ENCODE data around the gene KRT79.

The KRT79 gene

GRCh38 chr12:52792185-52793029, 41.7 kb downstream of the KRT79 start:
- Histone ChIP-seq H3K36me3 (ENCODE audit: control insufficient read depth, insufficient read depth, low read length) (no peaks in the 10 kb centered on the region), H3K27ac (ENCODE audit: low read depth, low read length) (no peak overlapping the region), H3K4me1 (ENCODE audit: control insufficient read depth, insufficient read depth, low read length) (no peaks in the 10 kb centered on the region), H3K4me3 (ENCODE audit: low read length) (no peak overlapping the region), H3K27me3 (ENCODE audit: control insufficient read depth, insufficient read depth, low read length) (peaks cover 3% of the 10 kb centered on the region), H3K9ac (ENCODE audit: low read length) (no peak overlapping the region)

- Histone ChIP-seq H3K4me1 (ENCODE audit: control insufficient read depth, insufficient read depth, low read length) (no peaks in the 10 kb centered on the region), H3K4me3 (ENCODE audit: low read length) (no peak overlapping the region), H3K27ac (ENCODE audit: low read depth, low read length) (no peak overlapping the region), H3K9ac (ENCODE audit: low read length) (no peak overlapping the region), H3K36me3 (ENCODE audit: control insufficient read depth, insufficient read depth, low read length) (no peaks in the 10 kb centered on the region), H3K27me3 (ENCODE audit: control insufficient read depth, insufficient read depth, low read length) (peaks cover 3% of the 10 kb centered on the region)
Observed at GRCh38 chr12:52791271-52792184, 42.6 kb downstream of the KRT79 start.

- Histone ChIP-seq H3K27ac (ENCODE audit: low read depth, low read length) (no peak overlapping the region), H3K9ac (ENCODE audit: low read length) (no peak overlapping the region), H3K27me3 (ENCODE audit: control insufficient read depth, insufficient read depth, low read length) (peaks cover 3% of the 10 kb centered on the region), H3K4me3 (ENCODE audit: low read length) (no peak overlapping the region), H3K4me1 (ENCODE audit: control insufficient read depth, insufficient read depth, low read length) (no peaks in the 10 kb centered on the region), H3K36me3 (ENCODE audit: control insufficient read depth, insufficient read depth, low read length) (no peaks in the 10 kb centered on the region)
Observed at GRCh38 chr12:52790427-52791270, 43.5 kb downstream of the KRT79 start.

DNA sequence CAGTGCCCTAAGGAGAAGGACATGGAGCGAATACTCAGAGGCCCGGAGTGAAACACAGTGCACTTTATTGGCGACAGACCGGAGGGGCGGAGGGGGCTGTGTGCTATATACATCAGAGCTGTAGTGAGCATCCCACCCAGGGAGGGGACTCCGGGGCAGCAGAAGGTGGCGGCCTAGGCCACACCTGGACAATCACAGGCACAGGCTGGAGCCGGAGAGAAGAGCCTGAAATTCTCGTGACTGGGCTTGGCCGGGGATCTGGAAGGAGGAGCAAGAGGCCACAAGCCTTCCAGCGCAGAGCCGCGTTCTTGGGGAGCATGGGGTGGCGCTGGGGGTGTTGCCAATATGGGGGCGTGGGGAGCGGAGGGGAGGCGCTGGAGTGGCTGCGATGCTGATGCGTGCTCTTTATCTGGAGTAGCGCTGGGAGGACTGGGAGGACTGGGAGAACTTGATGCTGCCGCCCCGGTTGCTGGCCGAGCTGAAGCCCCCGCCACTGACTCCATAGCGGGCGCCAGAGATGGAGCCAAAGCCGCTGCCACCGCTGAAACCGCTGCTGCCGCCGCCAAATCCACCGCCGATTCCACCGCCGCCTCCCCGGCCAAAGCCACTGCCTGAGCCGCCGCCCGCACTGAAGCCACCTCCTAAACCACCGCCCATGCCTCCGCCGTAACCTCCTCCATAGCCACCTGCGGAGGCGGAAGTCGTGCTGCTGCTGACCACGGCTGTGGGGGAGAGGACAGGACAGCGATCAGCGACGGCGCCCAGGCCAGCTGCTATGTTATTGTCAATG, 44.3 kb downstream of the KRT79 start:
- Histone ChIP-seq H3K4me1 (ENCODE audit: control insufficient read depth, insufficient read depth, low read length) (no peaks in the 10 kb centered on the region), H3K4me3 (ENCODE audit: low read length) (no peak overlapping the region), H3K9ac (ENCODE audit: low read length) (no peak overlapping the region), H3K36me3 (ENCODE audit: control insufficient read depth, insufficient read depth, low read length) (no peaks in the 10 kb centered on the region), H3K27ac (ENCODE audit: low read depth, low read length) (no peak overlapping the region), H3K27me3 (ENCODE audit: control insufficient read depth, insufficient read depth, low read length) (peaks cover 3% of the 10 kb centered on the region)

DNA sequence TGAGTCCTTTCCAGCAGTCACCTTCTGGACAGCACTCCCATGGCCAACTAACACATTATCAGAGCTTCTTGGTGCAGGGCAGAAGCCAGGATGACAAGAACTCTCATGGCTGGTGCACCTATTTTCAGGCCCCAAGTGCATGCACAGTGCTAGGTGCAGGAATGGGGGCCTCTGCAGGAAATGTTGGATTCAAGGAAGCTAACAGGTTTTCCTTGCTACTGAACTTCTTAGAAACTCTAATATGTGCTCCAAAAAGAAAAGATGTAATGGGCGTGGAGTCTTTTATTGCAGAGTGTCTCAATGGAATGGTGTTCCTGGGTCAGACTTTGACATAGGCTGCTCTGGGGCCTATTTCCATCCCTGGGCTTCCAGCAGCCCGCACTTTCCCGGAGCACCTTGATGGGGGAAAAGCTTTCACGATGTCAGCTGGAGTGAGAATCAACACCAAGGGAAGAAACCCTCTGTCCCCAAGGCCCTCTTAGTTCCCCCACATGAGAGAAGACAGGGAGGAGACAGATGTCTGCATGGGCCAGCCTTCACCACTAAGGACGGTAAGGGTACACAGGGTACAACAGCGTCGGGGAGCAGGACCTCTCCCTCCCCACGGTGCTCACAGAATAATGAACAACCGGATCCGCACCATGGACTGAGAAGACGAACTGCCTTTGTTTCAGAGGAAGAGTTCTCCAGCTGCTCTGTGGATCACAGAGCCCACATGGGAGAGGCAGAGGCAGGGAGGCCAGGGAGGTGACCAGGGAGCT, 45.1 kb downstream of the KRT79 start:
- Histone ChIP-seq H3K36me3 (ENCODE audit: control insufficient read depth, insufficient read depth, low read length) (no peaks in the 10 kb centered on the region), H3K27me3 (ENCODE audit: control insufficient read depth, insufficient read depth, low read length) (peaks cover 3% of the 10 kb centered on the region), H3K4me1 (ENCODE audit: control insufficient read depth, insufficient read depth, low read length) (no peaks in the 10 kb centered on the region), H3K4me3 (ENCODE audit: low read length) (no peak overlapping the region), H3K9ac (ENCODE audit: low read length) (no peak overlapping the region), H3K27ac (ENCODE audit: low read depth, low read length) (no peak overlapping the region)

DNA sequence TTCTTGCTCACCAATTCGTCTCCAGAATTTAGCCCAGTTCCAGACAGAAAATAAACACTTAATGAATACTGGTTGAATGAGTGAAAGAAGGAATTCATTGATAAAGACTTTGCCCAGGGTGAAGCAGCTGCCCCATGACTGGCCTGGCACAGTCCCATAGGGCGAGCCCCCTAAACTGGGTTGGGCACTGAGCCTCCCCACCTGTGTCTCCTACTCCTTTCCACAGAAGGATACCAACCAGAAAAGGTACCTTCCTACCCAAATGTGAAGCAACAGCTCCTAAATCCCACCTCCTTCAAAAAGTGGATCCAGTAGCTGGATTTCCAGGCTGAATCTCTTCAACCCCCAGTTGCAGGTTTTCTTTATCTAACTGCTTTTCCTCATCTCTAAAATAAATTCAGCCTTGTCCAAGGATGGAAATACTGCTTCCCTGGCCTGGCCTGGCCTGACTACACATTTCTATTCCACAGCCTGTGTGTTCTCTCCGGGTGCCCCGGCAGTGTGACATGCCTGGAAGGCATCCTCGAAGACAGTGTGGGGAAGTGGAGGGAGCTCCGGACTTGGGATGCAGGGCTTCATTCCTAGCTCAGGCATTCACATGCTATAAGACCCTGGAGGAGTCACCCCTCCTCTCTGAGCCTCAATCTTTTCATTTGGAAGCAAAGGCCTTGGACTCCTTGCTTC, 45.8 kb downstream of the KRT79 start:
- Histone ChIP-seq H3K36me3 (ENCODE audit: control insufficient read depth, insufficient read depth, low read length) (no peaks in the 10 kb centered on the region), H3K4me3 (ENCODE audit: low read length) (no peak overlapping the region), H3K9ac (ENCODE audit: low read length) (no peak overlapping the region), H3K4me1 (ENCODE audit: control insufficient read depth, insufficient read depth, low read length) (no peaks in the 10 kb centered on the region), H3K27ac (ENCODE audit: low read depth, low read length) (no peak overlapping the region), H3K27me3 (ENCODE audit: control insufficient read depth, insufficient read depth, low read length) (peaks cover 3% of the 10 kb centered on the region)

DNA sequence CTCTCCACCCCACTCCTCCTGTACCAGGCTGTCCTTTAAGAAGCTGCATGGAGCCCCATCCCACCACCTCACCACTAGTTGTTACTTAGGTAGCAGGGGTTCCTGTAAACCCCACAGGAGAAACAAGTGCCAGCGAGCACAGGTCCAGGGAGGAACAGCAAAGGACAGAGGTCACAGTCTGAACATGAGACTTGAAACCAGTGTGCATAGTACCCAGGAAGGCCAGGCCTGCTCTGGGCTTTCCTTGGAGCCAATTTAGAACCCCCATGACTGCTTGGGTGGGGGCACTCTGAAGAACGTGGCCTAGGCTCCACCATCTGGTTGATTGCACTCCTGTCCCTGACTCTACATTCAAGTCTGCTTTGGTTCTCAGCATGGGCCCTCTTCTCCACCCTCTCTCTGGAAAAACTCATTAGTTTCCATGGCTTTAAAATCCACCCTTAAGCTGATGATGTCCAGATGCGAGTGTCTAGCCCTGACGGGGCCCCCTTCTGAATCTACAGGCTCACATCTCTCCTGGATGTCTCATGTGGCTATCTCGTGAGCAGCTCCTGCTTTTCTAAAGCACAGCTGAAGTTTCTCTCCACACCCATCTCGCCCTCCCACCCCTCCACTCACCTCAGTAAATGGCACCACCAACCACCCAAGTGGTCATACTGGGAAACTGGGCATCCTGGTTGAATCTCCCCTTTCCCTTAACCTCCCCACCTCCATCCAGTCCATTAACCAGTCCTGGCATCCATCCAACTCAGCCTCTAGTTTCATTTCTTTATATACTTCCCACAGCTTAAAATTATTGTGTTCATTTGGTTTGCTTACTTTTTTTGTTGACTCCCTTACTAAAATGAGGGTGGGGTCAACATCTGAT, 46.6 kb downstream of the KRT79 start:
- H3K36me3 ChIP-seq (ENCODE audit: control insufficient read depth, insufficient read depth, low read length), result no peaks in the 10 kb centered on the region
- H3K27me3 ChIP-seq (ENCODE audit: control insufficient read depth, insufficient read depth, low read length), result peaks cover 3% of the 10 kb centered on the region
- H3K27ac ChIP-seq (ENCODE audit: low read depth, low read length), result no peak overlapping the region
- H3K9ac ChIP-seq (ENCODE audit: low read length), result no peak overlapping the region
- no peaks in the 10 kb centered on the region for H3K4me1 ChIP-seq (ENCODE audit: control insufficient read depth, insufficient read depth, low read length)
- H3K4me3 ChIP-seq (ENCODE audit: low read length), result no peak overlapping the region

GRCh38 chr12:52784909-52785308, 49.2 kb downstream of the KRT79 start:
- no peak overlapping the region for H3K27ac ChIP-seq (ENCODE audit: low read depth, low read length)
- H3K4me3 ChIP-seq (ENCODE audit: low read length), result no peak overlapping the region
- H3K4me1 ChIP-seq (ENCODE audit: control insufficient read depth, insufficient read depth, low read length), result no peaks in the 10 kb centered on the region
- H3K27me3 ChIP-seq (ENCODE audit: control insufficient read depth, insufficient read depth, low read length), result peaks cover 3% of the 10 kb centered on the region
- H3K36me3 ChIP-seq (ENCODE audit: control insufficient read depth, insufficient read depth, low read length), result no peaks in the 10 kb centered on the region
- H3K9ac ChIP-seq (ENCODE audit: low read length), result no peak overlapping the region

DNA sequence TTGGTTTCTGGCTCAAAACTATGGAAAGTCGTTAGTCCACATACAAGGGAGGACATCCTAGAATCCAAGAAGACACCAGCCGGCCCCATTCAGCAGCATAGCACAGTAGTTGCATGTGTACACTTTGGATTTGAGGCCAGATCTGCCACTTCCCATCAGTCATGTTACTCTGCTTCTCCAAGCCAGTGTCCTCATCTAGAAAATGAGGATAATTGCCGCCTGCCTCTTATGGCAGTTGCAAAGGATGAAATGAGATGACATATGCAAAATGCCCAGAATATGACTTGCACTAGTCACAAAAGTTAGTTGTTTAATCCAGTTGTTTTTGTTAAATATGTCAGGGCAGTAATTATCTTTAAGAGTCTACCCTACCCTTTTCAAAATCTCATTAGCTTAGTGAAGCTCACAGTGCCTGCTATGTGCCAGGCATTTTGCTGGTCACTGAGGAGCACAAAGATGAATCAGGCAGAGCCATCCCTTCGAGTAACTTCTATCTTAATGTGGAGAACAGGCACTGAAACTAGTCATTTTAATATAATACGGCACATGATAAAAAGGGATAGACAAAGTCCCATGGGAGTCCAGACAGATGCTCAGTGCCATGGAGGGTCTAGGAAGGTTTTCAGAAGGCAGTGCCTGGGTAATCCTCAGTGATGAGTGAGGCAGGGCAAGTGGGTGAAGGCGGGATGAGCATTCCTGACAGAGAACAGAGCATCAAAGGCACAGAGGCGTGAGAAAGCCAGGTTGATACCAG, 50.4 kb downstream of the KRT79 start:
- no peaks in the 10 kb centered on the region for H3K27me3 ChIP-seq (ENCODE audit: control insufficient read depth, insufficient read depth, low read length)
- H3K4me1 ChIP-seq (ENCODE audit: control insufficient read depth, insufficient read depth, low read length), result no peaks in the 10 kb centered on the region
- no peak overlapping the region for H3K9ac ChIP-seq (ENCODE audit: low read length)
- no peak overlapping the region for H3K4me3 ChIP-seq (ENCODE audit: low read length)
- H3K36me3 ChIP-seq (ENCODE audit: control insufficient read depth, insufficient read depth, low read length), result no peaks in the 10 kb centered on the region
- no peak overlapping the region for H3K27ac ChIP-seq (ENCODE audit: low read depth, low read length)

- Histone ChIP-seq H3K9ac (ENCODE audit: low read length) (no peak overlapping the region), H3K27ac (ENCODE audit: low read depth, low read length) (no peak overlapping the region), H3K27me3 (ENCODE audit: control insufficient read depth, insufficient read depth, low read length) (no peaks in the 10 kb centered on the region), H3K4me3 (ENCODE audit: low read length) (no peak overlapping the region), H3K4me1 (ENCODE audit: control insufficient read depth, insufficient read depth, low read length) (no peaks in the 10 kb centered on the region), H3K36me3 (ENCODE audit: control insufficient read depth, insufficient read depth, low read length) (no peaks in the 10 kb centered on the region)
Observed at GRCh38 chr12:52782502-52782901, 51.6 kb downstream of the KRT79 start.
